Measurements from ENCODE around the gene SNAPIN.

The SNAPIN gene

DNA sequence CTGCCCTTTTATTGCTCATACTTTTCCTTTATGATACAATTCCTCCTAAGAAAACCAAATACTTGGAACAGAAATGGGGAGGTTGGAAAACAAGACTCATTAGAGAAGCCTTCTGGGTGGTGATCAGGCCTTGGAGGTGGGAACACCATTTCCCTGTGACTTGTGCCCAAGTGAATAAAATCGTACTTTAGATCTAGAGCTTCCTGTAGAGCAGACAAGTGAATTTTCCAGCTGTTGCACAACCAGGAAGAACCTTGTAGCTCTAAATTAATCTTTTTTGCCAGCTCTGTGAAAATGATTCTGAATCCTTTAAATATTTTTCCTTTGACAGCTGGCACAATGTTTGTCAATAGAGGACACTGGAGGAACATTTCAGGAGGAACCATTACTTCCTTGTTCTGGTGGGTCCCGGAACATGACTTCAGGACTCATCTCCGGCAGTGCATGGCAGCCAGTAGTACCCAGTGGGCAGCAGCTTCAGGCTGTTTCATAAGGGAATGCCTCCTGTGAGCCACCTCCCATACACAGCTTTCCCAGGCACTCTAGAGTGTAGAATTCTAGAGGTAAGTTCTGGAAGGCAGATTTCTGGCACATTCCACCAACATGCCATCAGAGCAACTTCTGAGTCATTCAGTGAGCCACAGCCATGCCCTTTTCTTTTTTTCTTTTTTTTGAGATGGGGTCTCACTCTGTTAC is 5.5 kb upstream of the SNAPIN start:
- H3K4me1 ChIP-seq, result peaks cover 5% of the 10 kb centered on the region
- TF ChIP-seq, protein P1, sequence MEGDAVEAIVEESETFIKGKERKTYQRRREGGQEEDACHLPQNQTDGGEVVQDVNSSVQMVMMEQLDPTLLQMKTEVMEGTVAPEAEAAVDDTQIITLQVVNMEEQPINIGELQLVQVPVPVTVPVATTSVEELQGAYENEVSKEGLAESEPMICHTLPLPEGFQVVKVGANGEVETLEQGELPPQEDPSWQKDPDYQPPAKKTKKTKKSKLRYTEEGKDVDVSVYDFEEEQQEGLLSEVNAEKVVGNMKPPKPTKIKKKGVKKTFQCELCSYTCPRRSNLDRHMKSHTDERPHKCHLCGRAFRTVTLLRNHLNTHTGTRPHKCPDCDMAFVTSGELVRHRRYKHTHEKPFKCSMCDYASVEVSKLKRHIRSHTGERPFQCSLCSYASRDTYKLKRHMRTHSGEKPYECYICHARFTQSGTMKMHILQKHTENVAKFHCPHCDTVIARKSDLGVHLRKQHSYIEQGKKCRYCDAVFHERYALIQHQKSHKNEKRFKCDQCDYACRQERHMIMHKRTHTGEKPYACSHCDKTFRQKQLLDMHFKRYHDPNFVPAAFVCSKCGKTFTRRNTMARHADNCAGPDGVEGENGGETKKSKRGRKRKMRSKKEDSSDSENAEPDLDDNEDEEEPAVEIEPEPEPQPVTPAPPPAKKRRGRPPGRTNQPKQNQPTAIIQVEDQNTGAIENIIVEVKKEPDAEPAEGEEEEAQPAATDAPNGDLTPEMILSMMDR (IDR thresholded peaks at IDR 0.05), result no peak
- no peaks in the 10 kb centered on the region for H3K27me3 ChIP-seq (ENCODE audit: control insufficient read depth, insufficient read depth, low read length)
- peak overlapping the region; percentile 41 for H2AFZ ChIP-seq
- H3K4me2 ChIP-seq (ENCODE audit: low read length), result no peak overlapping the region
- H3K9me3 ChIP-seq (ENCODE audit: control insufficient read depth, low read length), result no peaks in the 10 kb centered on the region
- H3K9ac ChIP-seq, result no peak overlapping the region
- no peaks in the 10 kb centered on the region for H3K79me2 ChIP-seq
- no peak overlapping the region for H3K27ac ChIP-seq
- no peak overlapping the region for H3K4me3 ChIP-seq (ENCODE audit: low read depth, low read length)
- no peaks in the 10 kb centered on the region for H3K36me3 ChIP-seq (ENCODE audit: control insufficient read depth, insufficient read depth, low read length)

DNA sequence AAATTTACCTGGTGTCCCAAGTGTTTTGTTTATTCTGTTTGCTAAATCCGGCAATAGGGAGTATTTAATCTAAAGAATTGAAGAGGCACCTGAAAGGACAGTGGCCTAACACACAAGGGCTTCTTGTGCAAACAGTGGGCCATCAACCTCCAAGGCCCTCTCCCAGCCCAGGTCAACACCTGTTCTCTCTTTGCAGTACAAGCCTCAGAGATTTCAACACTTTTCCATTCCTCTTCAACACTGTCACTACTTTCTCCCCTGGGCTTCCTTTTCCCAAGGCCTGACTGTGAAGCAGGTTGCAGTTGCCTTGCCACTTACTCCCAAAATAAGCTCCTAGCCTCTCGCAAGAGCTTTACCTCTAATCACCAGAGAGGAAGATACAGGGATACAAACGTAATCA is 3.2 kb upstream of the SNAPIN start:
- no peaks in the 10 kb centered on the region for H3K9me3 ChIP-seq (ENCODE audit: control insufficient read depth, low read length)
- H3K27ac ChIP-seq, result no peak overlapping the region
- TF ChIP-seq, protein P1 (IDR thresholded peaks at IDR 0.05), result no peak

DNA sequence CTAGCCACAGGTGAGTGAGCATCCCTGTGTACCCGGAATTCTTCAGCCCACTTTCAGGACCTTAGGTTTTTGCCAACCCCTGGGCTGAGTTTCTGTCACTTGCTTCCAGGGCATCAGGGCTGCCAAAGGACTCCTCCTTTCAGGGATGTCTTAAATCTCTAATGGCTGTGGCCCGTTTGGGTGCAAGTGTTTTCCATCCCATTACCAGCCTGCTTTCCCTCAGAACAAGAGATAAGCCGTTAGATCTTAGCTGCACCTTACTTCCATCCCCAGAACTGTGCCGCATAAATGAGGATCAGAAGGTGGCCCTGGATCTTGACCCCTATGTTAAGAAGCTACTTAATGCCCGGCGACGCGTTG is 652 bp downstream of the SNAPIN start:
- H3K4me3 ChIP-seq (ENCODE audit: low read depth, low read length), result peak overlapping the region; percentile 87
- H3K79me2 ChIP-seq, result peaks cover 4% of the 10 kb centered on the region
- H3K4me2 ChIP-seq (ENCODE audit: low read length), result peak overlapping the region; percentile 80
- H3K4me1 ChIP-seq, result no peaks in the 10 kb centered on the region
- peak overlapping the region; percentile 88 for H3K27ac ChIP-seq
- peak overlapping the region; percentile 86 for H2AFZ ChIP-seq
- H3K9me3 ChIP-seq (ENCODE audit: control insufficient read depth, low read length), result no peaks in the 10 kb centered on the region
- TF ChIP-seq, protein P1 (IDR thresholded peaks at IDR 0.05), result no peak
- H3K9ac ChIP-seq, result peak overlapping the region; percentile 11
- no peaks in the 10 kb centered on the region for H3K36me3 ChIP-seq (ENCODE audit: control insufficient read depth, insufficient read depth, low read length)
- no peaks in the 10 kb centered on the region for H3K27me3 ChIP-seq (ENCODE audit: control insufficient read depth, insufficient read depth, low read length)

More for the DNA sequence above, 3.2 kb upstream of the SNAPIN start:
- no peak overlapping the region for H3K4me3 ChIP-seq (ENCODE audit: low read depth, low read length)
- H3K4me1 ChIP-seq, result no peaks in the 10 kb centered on the region
- H3K79me2 ChIP-seq, result peaks cover 4% of the 10 kb centered on the region
- no peak overlapping the region for H3K9ac ChIP-seq
- no peak overlapping the region for H3K4me2 ChIP-seq (ENCODE audit: low read length)
- no peak overlapping the region for H2AFZ ChIP-seq
- H3K36me3 ChIP-seq (ENCODE audit: control insufficient read depth, insufficient read depth, low read length), result no peaks in the 10 kb centered on the region
- no peaks in the 10 kb centered on the region for H3K27me3 ChIP-seq (ENCODE audit: control insufficient read depth, insufficient read depth, low read length)

DNA sequence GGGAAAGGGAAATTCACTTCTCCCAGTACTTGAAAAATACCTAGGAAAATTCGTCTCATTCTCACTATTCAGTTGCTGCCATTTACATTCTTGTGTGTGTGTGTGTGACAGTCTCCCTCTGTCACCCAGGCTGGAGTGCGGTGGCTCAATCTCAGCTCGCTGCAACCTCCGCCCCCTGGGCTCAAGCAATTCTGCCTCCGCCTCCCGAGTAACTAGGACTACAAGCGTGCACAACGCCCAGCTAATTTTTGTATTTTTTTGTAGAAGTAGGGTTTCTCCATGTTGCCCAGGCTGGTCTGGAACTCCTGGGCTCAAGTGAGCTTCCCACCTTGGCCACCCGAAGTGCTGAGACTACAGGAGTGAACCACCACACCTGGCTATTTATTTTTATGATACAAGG is 1.2 kb downstream of the SNAPIN start:
- H3K79me2 ChIP-seq, result peaks cover 4% of the 10 kb centered on the region
- H3K9ac ChIP-seq, result no peak overlapping the region
- no peaks in the 10 kb centered on the region for H3K4me1 ChIP-seq
- H3K9me3 ChIP-seq (ENCODE audit: control insufficient read depth, low read length), result no peaks in the 10 kb centered on the region
- TF ChIP-seq, protein P1 (IDR thresholded peaks at IDR 0.05), result no peak
- no peaks in the 10 kb centered on the region for H3K27me3 ChIP-seq (ENCODE audit: control insufficient read depth, insufficient read depth, low read length)
- H3K4me3 ChIP-seq (ENCODE audit: low read depth, low read length), result peak overlapping the region; percentile 87
- no peaks in the 10 kb centered on the region for H3K36me3 ChIP-seq (ENCODE audit: control insufficient read depth, insufficient read depth, low read length)
- H2AFZ ChIP-seq, result no peak overlapping the region
- H3K27ac ChIP-seq, result no peak overlapping the region
- peak overlapping the region; percentile 80 for H3K4me2 ChIP-seq (ENCODE audit: low read length)

DNA sequence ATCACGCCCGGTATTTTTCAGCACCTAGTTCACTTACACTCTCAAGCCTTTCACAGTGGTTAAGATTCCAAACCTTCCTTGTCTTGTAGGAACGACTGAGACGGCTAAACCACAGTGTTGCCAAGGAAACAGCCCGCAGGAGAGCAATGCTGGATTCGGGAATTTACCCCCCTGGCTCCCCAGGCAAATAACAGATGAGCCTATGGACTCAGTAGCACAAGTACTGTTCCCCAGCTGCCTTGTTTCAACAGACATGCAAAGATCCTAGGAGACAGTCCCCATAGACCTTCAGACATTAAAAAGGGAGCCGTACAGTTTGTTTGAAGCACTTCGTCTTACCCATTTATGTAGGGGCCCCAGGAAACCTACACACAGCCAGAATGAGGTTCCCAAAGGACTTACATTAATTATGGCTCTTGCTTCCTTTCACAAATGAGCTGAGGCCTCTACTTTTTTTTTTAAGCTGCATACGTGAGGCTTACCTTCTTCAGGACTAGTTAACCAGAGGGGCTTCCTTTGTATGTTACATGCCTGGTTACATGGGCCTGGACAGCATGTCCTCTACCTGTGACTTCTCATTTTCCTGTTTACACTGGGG is 2.7 kb downstream of the SNAPIN start:
- no peaks in the 10 kb centered on the region for H3K9me3 ChIP-seq (ENCODE audit: control insufficient read depth, low read length)
- no peaks in the 10 kb centered on the region for H3K27me3 ChIP-seq (ENCODE audit: control insufficient read depth, insufficient read depth, low read length)
- H3K4me3 ChIP-seq (ENCODE audit: low read depth, low read length), result no peak overlapping the region
- TF ChIP-seq, protein P1 (IDR thresholded peaks at IDR 0.05), result no peak
- no peak overlapping the region for H3K4me2 ChIP-seq (ENCODE audit: low read length)
- H3K79me2 ChIP-seq, result peaks cover 4% of the 10 kb centered on the region
- no peak overlapping the region for H2AFZ ChIP-seq
- no peak overlapping the region for H3K27ac ChIP-seq
- no peak overlapping the region for H3K9ac ChIP-seq
- no peaks in the 10 kb centered on the region for H3K36me3 ChIP-seq (ENCODE audit: control insufficient read depth, insufficient read depth, low read length)
- no peaks in the 10 kb centered on the region for H3K4me1 ChIP-seq
